ENCODE data around the gene IL32.
"Not testable (repeated sequence)": the region's sequence is repeated elsewhere in the genome, so short reads cannot be mapped to it uniquely, and the experiment has no call there.

- TF ChIP-seq CTCF (IDR thresholded peaks at IDR 0.05; ENCODE audit: poor library complexity); EZH2phosphoT487 (IDR thresholded peaks at IDR 0.05; ENCODE audit: low read depth, severe bottlenecking, unreplicated experiment): not testable (repeated sequence)
Observed at GRCh38 chr16:3055734-3056115, 9.7 kb upstream of the IL32 start.

Measured in hepatocyte (in vitro differentiated cells).